Astrocyte of the spinal cord (primary cell): ENCODE measurements around the gene DNAJC7.

Experiments
- DNase-seq: peaks from one replicate; pipeline ENCODE4 v3.0.0; 2011; ENCODE audit warnings: low read depth, low spot score
- H3K4me3 ChIP-seq: 2 replicates; pipeline ENCODE4 v1.5.1; 2011; ENCODE audit warnings: low read depth, mild to moderate bottlenecking, low read length, moderate library complexity
- in situ Hi-C: cut with HindIII; loops from 2 replicates; pipeline ENCODE4 v1.10.0; 2017; ENCODE audit warnings: low sequenced_read_pairs
- TF ChIP-seq, protein P1 (sequence below): IDR thresholded peaks from 2 replicates; pipeline ENCODE4 v1.5.1; 2012; ENCODE audit warnings: low read depth, mild to moderate bottlenecking, low read length, inconsistent platforms

Gene DNAJC7

DNA sequence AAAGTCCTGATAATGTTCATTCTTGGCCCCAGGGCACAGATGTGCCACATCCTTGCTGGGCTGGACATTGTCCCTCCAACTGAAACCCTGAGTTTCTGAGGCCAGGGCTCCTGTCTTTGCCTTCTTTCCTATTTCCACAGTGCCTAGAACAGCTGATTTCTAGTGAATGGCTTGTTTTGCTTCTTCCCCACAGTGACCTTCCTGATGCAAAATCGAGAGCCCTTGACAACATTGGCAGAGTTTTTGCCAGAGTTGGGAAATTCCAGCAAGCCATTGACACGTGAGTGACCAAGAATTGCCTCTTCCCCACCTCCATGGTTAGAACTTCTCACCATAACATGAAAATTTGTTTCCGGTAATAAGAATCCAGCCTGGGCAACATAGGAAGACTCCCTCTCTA, 72.3 kb downstream of the DNAJC7 start:
- DNase-seq: no peak
- in situ Hi-C loops: no loop called here
- H3K4me3 ChIP-seq: no peak overlapping the region
- TF ChIP-seq, protein P1, sequence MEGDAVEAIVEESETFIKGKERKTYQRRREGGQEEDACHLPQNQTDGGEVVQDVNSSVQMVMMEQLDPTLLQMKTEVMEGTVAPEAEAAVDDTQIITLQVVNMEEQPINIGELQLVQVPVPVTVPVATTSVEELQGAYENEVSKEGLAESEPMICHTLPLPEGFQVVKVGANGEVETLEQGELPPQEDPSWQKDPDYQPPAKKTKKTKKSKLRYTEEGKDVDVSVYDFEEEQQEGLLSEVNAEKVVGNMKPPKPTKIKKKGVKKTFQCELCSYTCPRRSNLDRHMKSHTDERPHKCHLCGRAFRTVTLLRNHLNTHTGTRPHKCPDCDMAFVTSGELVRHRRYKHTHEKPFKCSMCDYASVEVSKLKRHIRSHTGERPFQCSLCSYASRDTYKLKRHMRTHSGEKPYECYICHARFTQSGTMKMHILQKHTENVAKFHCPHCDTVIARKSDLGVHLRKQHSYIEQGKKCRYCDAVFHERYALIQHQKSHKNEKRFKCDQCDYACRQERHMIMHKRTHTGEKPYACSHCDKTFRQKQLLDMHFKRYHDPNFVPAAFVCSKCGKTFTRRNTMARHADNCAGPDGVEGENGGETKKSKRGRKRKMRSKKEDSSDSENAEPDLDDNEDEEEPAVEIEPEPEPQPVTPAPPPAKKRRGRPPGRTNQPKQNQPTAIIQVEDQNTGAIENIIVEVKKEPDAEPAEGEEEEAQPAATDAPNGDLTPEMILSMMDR: no peak

DNA sequence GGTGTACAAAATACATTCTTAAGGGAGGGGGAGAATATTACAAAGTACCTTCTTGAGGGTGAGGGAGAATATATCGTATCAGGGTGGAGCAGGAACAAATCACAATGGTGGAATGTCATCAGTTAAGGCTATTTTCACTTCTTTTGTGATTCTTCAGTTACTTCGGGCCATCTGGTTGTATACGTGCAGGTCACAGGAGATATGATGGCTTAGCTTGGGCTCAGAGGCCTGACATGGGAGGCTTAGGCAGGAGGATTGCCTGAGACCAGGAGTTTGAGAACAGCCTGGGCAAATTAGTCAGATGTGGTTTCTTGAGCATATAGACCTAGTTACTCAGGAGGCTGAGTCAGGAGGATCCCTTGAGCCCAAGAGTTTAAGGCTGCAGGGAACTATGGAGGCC, 73.7 kb downstream of the DNAJC7 start:
- in situ Hi-C loops: no loop called here
- H3K4me3 ChIP-seq: no peak overlapping the region
- DNase-seq: no peak
- TF ChIP-seq, protein P1: no peak

DNA sequence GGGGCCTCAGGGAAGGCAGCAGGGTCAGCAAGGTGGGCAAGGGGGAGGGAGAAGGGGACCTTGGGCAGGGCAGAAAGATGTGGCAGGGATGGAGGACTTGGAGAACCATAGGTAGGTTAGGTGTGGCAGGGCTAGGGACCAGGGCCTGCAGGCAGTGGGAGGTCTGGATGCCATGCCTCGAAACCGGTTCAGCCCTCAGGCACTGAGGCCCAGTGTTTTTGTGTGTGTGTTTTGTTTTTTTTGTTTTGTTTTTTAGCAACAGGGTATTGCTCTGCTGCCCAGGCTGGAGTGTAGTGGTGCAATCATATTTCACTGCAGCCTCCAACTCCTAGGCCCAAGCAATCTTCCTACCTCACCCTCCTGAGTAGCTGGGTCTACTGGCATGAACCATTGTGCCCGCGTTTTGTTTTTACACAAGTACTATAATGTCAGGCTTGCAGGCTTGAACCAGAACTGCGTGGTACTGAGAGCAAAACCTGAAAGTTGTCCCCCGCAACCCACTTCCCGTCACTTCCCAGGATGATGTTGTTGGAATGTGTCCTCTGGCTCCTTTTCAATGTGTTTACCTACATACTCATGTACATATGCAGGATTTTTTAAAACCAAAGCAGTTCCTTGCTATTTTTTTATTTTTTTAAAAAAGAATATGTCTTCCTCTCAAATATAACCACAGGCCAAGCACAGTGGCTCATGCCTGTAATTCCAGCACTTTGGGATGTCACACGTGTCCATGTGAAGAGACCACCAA, 74.4 kb downstream of the DNAJC7 start:
- TF ChIP-seq, protein P1: no peak
- no peak overlapping the region for H3K4me3 ChIP-seq
- in situ Hi-C loops: no loop called here
- no peak for DNase-seq

DNA sequence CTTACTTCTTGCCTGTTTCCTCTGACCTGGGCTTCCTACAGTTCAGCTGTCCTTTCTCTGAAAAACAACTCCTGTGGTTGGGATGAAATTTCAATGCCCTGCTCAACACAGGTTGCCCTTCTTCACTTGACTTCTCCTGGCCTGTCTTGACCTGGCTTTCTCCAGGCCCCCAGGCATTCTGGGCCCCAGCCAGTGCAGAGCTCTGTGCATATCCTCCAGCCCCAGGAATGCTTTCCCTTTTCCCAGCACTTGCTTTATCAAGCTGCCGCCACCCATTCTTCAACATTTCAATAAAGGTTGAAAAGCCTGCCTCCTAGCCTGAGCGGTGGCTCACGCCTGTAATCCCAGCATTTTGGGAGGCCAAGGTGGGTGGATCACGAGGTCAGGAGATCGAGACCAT, 76.1 kb downstream of the DNAJC7 start:
- DNase-seq: no peak
- in situ Hi-C loops: no loop called here
- TF ChIP-seq, protein P1: no peak

DNA sequence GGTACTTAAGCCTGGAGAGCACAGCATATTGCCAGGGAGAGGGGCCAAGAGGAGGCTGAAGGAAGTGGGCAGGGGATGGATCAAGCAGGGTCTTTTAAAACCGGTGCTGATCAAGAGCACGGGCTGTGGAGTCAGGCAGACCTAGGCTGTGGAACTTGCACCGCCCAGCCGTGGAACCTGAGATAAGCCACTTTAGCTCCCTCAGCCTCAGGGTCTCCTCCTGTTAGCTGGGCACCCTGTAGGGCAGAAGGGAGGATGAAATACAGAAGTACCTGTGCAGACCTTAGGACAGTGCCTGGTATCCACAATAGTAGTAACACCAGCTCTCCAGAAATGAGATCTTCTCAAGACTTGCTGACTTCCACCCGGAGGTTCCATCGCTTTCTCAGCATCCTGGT, 77.5 kb downstream of the DNAJC7 start:
- no peak overlapping the region for H3K4me3 ChIP-seq
- TF ChIP-seq, protein P1: no peak
- no peak for DNase-seq
- in situ Hi-C loops: no loop called here

More for the DNA sequence above, 76.1 kb downstream of the DNAJC7 start:
- H3K4me3 ChIP-seq: no peak overlapping the region

DNA sequence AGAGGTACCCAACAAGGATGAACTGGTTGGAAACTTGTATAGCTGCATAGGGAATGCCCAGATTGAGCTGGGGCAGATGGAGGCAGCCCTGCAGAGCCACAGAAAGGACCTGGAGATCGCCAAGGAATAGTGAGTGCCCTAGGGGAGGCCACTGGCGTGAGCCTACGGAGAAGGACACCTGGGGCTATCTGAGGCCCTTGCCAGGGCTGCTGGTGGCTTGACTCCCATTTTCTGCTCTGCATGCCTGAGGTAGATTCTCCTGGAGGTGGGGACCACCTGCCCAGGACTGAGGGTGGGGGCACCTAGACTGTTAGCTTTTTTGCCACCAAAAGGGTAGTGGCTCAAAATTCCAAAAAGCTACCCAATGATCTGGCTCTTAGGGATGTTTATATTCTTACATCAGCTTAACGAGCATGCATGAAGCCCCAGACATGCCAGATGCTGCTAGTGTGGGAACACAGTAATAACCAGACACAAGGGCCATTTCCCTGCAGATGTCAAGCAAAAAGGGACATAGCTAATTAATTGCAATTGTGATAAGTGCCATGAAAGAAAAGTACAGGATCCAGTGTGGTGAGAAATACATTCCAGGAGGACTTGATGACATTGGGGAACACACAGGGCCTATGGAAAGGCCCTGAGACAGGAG, 78.1 kb downstream of the DNAJC7 start:
- DNase-seq: no peak
- TF ChIP-seq, protein P1: no peak
- in situ Hi-C loops: no loop called here
- no peak overlapping the region for H3K4me3 ChIP-seq
